ENCODE data around the gene PRR29. TPM values are rescaled to one million over a fixed set of nuclear protein-coding genes. Genes with fewer than 3 reads are reported as not detected.

The PRR29 gene
- total RNA-seq, 4 donors from 2014 or later: 0.27 TPM; not detected in 3

DNA sequence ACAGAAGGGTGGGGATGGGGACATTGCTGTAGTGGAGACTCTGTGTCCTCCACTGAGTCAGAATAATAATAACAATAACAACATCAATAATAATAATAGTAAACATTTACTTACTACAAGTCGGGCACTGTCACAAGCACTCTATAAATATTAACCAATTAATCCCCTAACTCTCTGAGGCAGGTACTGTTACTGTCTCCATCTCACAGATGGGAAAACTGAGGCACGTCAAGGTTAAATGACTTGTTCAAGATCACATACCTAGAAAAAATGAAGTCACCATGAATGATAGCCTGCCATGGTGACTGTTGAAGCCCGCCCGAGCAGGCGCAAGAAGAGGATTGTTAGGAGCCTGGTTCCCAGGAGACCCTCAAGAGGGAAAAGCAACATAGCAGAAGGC, 10.2 kb downstream of the PRR29 start:
- Histone ChIP-seq H3K4me3 (no peak overlapping the region), H3K9me3 (no peaks in the 10 kb centered on the region), H3K4me1 (peaks cover 0 to 24% (median 3%) of the 10 kb centered on the region in 4 donors), H3K36me3 (no peaks in the 10 kb centered on the region), H3K27ac (no peak overlapping the region), H3K27me3 (no peaks in the 10 kb centered on the region)
- peak in 1 of 3 donors; percentile 5 for DNase-seq
- TF ChIP-seq, protein P1, sequence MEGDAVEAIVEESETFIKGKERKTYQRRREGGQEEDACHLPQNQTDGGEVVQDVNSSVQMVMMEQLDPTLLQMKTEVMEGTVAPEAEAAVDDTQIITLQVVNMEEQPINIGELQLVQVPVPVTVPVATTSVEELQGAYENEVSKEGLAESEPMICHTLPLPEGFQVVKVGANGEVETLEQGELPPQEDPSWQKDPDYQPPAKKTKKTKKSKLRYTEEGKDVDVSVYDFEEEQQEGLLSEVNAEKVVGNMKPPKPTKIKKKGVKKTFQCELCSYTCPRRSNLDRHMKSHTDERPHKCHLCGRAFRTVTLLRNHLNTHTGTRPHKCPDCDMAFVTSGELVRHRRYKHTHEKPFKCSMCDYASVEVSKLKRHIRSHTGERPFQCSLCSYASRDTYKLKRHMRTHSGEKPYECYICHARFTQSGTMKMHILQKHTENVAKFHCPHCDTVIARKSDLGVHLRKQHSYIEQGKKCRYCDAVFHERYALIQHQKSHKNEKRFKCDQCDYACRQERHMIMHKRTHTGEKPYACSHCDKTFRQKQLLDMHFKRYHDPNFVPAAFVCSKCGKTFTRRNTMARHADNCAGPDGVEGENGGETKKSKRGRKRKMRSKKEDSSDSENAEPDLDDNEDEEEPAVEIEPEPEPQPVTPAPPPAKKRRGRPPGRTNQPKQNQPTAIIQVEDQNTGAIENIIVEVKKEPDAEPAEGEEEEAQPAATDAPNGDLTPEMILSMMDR (IDR thresholded peaks at IDR 0.05): no peak
- no peak for TF ChIP-seq POLR2A (IDR thresholded peaks at IDR 0.05)

DNA sequence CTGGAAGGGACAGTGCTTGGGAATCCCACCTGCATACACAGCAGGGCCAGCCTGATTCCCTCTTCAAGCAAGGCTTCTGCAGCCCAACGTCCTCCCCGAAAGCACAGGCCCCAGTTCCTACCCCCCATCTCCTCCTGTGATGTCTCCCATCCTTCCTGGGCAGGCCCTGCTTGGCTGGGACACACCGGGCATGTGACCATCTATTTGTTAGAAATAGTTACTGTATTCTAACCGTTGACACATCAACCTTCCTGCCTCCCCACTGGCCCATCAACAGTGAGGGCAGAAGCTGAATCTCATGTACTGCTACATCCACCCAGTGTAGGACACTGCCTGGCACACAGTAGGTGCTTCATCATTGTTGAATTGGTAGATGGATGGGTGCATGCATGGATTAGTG, 10.7 kb downstream of the PRR29 start:
- H3K27me3 ChIP-seq: no peaks in the 10 kb centered on the region
- no peak overlapping the region for H3K4me3 ChIP-seq
- peaks cover 0 to 24% (median 3%) of the 10 kb centered on the region in 4 donors for H3K4me1 ChIP-seq
- TF ChIP-seq, protein P1 (IDR thresholded peaks at IDR 0.05): no peak
- no peak for TF ChIP-seq POLR2A (IDR thresholded peaks at IDR 0.05)
- H3K9me3 ChIP-seq: no peaks in the 10 kb centered on the region
- peak overlapping the region in 1 of 4 donors; percentile 27 for H3K27ac ChIP-seq
- DNase-seq: peak in 2 of 3 donors; percentile 8 to 38
- no peaks in the 10 kb centered on the region for H3K36me3 ChIP-seq

DNA sequence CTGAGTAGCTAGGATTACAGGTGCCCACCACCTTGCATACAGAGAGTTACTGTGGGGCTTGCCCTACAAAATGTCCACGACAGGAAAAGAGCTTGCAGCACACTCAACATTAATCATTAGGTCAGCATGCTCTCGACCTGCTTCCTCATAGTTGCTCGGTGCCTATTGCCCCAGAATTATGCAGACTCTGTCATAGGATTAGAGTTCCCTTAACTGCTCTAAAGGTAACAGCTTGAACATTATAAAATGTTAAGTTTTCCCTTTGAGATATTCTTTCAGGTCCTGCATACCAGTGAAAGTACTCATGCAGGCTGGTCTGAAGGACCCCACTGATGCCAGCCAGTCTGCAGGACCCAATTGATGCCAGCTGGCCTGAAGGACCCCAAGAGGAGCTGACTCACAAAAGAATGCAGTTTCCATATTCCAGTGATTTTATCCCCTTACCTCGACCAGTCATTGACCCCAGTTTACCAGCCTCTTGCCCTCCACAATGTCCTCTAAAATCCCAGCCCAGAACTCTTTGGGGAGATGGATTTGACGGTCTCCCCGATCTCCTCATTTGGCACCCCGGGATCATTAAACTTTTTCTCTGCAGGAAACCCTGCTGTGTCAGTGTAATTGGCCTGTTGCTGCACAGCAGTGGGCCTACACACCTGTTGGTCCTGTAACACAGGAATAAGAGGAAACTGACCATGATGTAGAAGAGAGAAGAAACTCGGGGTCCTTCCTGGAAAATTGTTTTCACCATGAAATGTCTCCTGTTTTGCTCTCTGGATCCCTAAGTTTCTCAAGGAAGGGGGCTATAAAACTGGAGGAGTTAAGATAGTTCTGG, 11.6 kb downstream of the PRR29 start:
- Histone ChIP-seq H3K9me3 (no peaks in the 10 kb centered on the region), H3K27me3 (no peaks in the 10 kb centered on the region), H3K4me1 (peaks cover 0 to 24% (median 3%) of the 10 kb centered on the region in 4 donors), H3K27ac (no peak overlapping the region), H3K36me3 (no peaks in the 10 kb centered on the region), H3K4me3 (no peak overlapping the region)
- DNase-seq: peak in 1 of 3 donors; percentile 11
- TF ChIP-seq, protein P1 (IDR thresholded peaks at IDR 0.05): no peak
- TF ChIP-seq POLR2A (IDR thresholded peaks at IDR 0.05): no peak

DNA sequence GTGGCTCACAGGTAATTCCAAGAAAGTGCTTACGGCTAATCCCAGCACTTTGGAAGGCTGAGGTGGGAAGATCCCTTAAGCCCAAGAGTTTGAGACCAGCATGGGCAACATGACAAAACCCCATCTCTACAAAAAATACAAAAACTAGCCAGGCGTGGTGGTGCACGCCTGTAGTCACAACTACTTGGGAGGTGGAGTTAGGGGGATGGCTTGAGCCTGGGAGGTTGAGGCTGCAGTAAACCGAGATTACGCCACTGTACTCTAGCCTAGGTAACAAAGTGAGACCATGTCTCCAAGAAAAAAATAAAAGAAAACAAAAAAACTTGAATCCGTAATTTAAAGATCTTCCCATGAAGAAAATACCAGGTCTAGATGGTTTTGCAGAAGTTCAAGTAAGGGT, 17.3 kb downstream of the PRR29 start:
- TF ChIP-seq, protein P1 (IDR thresholded peaks at IDR 0.05): no peak
- TF ChIP-seq POLR2A (IDR thresholded peaks at IDR 0.05): no peak
- Histone ChIP-seq H3K4me1 (peaks cover 0 to 5% (median 0%) of the 10 kb centered on the region in 4 donors), H3K27ac (peak overlapping the region in 2 of 4 donors; percentile 41 to 59), H3K36me3 (no peaks in the 10 kb centered on the region), H3K27me3 (no peaks in the 10 kb centered on the region), H3K4me3 (no peak overlapping the region), H3K9me3 (no peaks in the 10 kb centered on the region)
- peak in 1 of 3 donors; percentile 12 for DNase-seq

DNA sequence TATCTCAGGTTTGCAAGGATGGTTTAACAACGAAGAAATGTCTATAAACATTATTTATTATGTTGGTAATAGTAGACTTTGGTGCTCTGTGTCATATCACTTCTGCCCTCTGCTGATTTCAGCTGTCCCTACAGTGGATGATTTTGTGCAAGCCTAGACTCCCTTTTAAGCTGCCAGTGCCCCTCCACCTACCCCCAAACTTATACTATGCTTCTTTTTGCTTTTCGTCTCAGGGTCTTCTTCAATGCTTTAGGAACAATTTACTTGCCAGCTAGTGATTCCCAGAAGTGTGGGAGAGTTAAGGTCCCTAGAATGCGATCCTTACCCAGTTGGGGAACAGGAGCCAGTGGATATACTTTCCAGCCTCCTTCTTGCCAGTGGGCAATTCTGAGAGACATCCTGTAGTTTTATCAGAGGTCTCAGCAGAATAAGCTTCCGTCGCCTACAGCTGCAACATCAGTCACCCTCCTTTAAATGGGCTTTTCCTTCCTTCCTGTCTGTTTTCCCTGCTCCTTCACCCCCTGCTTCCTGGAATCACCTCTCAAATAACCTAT, 18.2 kb downstream of the PRR29 start:
- Histone ChIP-seq H3K4me1 (peaks cover 0 to 10% (median 0%) of the 10 kb centered on the region in 4 donors), H3K9me3 (no peaks in the 10 kb centered on the region), H3K27me3 (no peaks in the 10 kb centered on the region), H3K4me3 (peak overlapping the region in 1 of 4 donors; percentile 4), H3K27ac (peak overlapping the region; percentile 16 to 57 (median 36)), H3K36me3 (no peaks in the 10 kb centered on the region)
- no peak for TF ChIP-seq POLR2A (IDR thresholded peaks at IDR 0.05)
- TF ChIP-seq, protein P1 (IDR thresholded peaks at IDR 0.05): peak in 1 of 6 experiments; percentile 9
- DNase-seq: peak in 2 of 3 donors; percentile 16 to 45
